HUES64 (cell line): Measurements from ENCODE around the gene LARGE2.

Experiments
- H3K27ac ChIP-seq: 2 replicates; pipeline ENCODE4 v1.7.0; 2013; ENCODE audit warnings: low read depth, low read length, inconsistent platforms
- H3K27me3 ChIP-seq: 2 replicates; pipeline ENCODE4 v1.6.1; 2013; ENCODE audit warnings: mild to moderate bottlenecking, low read length; ENCODE audit not compliant: insufficient read depth
- H3K36me3 ChIP-seq: 2 replicates; pipeline ENCODE4 v1.6.1; 2013; ENCODE audit warnings: mild to moderate bottlenecking, low read length; ENCODE audit not compliant: insufficient read depth
- H3K4me1 ChIP-seq: 2 replicates; pipeline ENCODE4 v1.6.1; 2013; ENCODE audit warnings: mild to moderate bottlenecking, low read length, moderate library complexity; ENCODE audit not compliant: insufficient read depth
- H3K4me3 ChIP-seq: 2 replicates; pipeline ENCODE4 v1.5.1; 2013; ENCODE audit warnings: mild to moderate bottlenecking, low read length, moderate library complexity
- H3K9ac ChIP-seq: 2 replicates; pipeline ENCODE4 v1.6.1; 2013; ENCODE audit warnings: mild to moderate bottlenecking, low read depth, low read length
- H3K9me3 ChIP-seq: 2 replicates; pipeline ENCODE4 v1.6.1; 2013; ENCODE audit warnings: low read depth, low read length; ENCODE audit not compliant: insufficient read depth
- WGBS: fragments of 150-250, 120-280 bp; methylation state at CpG from one replicate; pipeline ENCODE4 v1.1.7; 2013; ENCODE audit warnings: missing lambda C conversion rate; 5-methylcytosine and 5-hydroxymethylcytosine counted together

The LARGE2 gene

DNA sequence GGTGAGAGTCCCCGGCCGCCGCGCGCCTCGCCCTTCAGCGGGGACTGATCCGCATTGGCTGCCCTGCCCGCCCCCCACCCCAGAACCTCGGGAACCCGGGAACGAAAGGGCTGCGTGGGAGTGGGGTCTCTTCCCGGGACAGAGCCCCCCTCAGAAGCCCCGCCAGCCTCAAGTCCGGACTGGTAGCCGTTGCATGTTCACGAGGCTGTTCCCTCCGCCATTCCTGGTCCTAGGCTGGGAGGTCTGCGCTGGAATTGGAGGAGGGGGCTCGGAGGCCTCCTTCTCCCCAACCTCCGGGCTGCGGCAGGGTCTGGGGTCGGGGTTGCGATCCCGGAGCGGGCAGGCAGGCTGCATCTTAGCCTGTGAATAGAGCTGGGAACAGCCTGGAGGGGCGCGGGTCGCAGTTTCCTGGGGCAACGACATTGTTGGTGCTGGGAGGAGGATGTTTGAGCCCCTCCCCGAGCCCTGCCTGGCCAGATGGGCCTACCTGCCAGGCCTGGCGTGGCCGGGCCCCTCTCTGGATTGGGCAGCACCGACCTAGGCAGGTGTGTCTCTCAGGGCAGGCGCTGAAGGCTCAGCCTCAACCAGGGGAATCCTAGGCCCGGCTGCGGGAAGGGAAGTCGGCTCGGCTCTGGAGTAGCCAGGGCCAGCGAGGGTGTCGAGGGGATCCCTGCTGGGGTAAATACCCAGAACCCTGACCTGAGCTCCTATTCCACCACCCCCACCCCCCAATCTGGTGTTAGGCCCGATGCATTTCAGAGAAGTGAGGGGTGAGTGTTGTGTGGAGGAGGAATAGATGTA is 36.3 kb upstream of the LARGE2 start:
- Histone ChIP-seq H3K4me1 (no peaks in the 10 kb centered on the region), H3K4me3 (peak overlapping the region; percentile 75), H3K36me3 (peaks cover 4% of the 10 kb centered on the region; the same call in 1 of the 2 replicates), H3K9ac (peak overlapping the region; percentile 59; the same call in 1 of the 2 replicates), H3K27me3 (peaks cover 9% of the 10 kb centered on the region; the same call in 1 of the 2 replicates), H3K27ac (no peak overlapping the region; the same call in 1 of the 2 replicates), H3K9me3 (no peaks in the 10 kb centered on the region)
- WGBS: 11% methylated on average over 42 of the region's 43 CpGs

DNA sequence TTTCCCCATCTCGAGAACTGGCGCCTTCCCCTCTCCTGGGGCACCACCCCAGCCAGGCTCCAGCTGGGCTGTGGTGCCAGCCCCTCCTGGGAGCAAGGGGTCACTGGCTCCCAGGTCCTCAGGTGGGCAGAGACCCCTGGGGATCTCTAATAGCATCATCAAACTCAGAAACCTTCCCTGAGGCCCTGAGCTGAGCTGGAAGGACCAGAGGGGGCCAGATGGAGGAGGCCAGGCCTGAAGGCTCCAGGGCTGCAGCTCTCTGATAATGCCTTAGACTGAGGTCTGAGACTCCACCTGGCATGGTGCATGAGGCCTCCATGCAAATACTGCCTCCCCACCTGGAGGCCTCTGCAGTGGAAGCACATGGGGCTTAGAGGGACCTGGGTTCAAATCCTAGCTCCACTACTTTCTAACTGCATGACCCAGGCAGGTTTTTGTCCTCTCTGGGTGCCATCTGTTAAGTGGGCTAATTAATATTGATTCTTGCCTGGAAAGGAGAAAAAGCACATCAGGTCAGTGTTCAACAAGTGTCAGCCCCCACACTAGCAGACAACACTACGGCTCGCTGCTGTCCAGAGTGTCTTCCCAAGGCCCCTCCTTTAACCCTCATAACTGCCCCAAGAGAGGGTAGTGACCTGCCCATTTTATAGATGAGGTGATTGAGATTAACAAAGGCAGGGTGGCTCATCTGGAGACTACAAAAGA is 35.5 kb upstream of the LARGE2 start:
- Histone ChIP-seq H3K36me3 (no peaks in the 10 kb centered on the region), H3K4me3 (peak overlapping the region; percentile 75; the same call in 1 of the 2 replicates), H3K27ac (no peak overlapping the region), H3K4me1 (no peaks in the 10 kb centered on the region), H3K9me3 (no peaks in the 10 kb centered on the region), H3K27me3 (peaks cover 9% of the 10 kb centered on the region; the same call in 1 of the 2 replicates), H3K9ac (no peak overlapping the region)
- 88% methylated on average over 4 of the region's 4 CpGs for WGBS

DNA sequence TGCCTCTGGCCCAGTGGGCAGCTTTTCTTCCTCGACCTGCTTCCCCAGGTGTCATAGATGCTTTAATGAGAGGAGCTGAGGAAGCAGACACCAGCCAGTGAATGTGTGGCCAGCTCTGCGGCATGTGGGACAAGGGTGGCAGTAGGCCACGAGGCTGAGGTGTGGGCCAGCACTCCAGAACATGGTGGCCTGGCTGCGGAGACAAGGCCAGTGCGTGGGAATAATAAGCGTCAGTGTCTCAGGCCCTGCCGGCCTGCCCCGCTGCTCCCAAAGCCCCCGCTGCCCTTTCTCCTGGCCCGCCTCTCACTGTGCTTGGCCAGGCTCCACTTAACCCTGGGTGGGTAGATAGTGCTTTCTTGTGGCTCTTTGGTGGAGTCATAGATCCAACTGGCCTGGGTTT is 34.9 kb upstream of the LARGE2 start:
- H3K4me3 ChIP-seq: no peak overlapping the region
- WGBS: 93% methylated on average over 10 of the region's 10 CpGs

DNA sequence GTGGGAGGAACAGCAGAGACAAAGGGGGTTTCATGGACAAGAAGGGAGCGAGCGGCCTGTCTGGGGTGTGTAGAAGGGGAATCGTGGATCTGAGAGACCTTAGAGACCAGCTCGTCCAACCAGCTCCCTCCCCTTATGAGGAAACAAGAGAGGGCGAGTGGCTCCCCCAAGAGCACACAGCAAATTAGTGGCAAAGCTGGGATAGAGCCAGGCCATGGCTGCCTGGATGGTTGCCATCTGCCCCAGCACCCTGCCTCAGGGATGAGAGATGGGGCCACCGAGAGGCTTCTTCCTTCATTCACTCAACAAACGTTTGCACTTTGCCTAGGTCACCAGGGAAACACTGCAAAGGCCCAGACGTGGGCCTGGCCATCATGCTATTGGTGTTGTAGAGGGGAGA is 32.9 kb upstream of the LARGE2 start:
- Histone ChIP-seq H3K27me3 (peaks cover 9% of the 10 kb centered on the region; the same call in 1 of the 2 replicates), H3K4me3 (no peak overlapping the region), H3K9ac (no peak overlapping the region), H3K36me3 (no peaks in the 10 kb centered on the region), H3K27ac (no peak overlapping the region), H3K9me3 (no peaks in the 10 kb centered on the region), H3K4me1 (peaks cover 12% of the 10 kb centered on the region)
- WGBS: 83% methylated on average over 8 of the region's 8 CpGs

More for the DNA sequence above, 34.9 kb upstream of the LARGE2 start:
- Histone ChIP-seq H3K9me3 (no peaks in the 10 kb centered on the region), H3K27ac (no peak overlapping the region), H3K27me3 (peaks cover 9% of the 10 kb centered on the region; the same call in 1 of the 2 replicates), H3K36me3 (no peaks in the 10 kb centered on the region), H3K4me1 (0 out of 2 replicates have a peak, but pooled peaks cover under 1% of the 10 kb centered on the region), H3K9ac (no peak overlapping the region)

DNA sequence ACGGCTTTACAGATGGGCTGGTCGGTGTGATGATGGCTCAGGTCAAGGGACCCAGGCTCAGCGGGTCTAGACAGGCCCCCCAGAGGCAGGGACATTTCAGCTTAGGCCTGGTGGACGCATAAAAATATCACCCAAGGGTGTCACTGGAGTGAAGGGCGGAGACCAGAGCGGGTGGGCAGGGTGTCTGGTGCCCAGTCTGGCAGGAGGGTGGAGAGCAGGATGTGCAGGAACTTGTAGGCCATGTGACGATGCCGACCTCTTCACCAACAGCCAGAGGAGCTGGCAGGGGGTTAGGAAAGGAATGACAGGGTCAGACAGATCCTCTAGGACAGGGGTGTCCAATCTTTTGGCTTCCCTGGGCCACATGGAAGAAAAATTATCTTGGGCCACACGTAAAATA is 32.5 kb upstream of the LARGE2 start:
- H3K9ac ChIP-seq: no peak overlapping the region
- no peak overlapping the region for H3K4me3 ChIP-seq
- H3K4me1 ChIP-seq: peaks cover 12% of the 10 kb centered on the region
- H3K36me3 ChIP-seq: no peaks in the 10 kb centered on the region
- no peak overlapping the region for H3K27ac ChIP-seq
- peaks cover 9% of the 10 kb centered on the region; the same call in 1 of the 2 replicates for H3K27me3 ChIP-seq
- WGBS: 89% methylated on average over 9 of the region's 9 CpGs
- H3K9me3 ChIP-seq: no peaks in the 10 kb centered on the region

DNA sequence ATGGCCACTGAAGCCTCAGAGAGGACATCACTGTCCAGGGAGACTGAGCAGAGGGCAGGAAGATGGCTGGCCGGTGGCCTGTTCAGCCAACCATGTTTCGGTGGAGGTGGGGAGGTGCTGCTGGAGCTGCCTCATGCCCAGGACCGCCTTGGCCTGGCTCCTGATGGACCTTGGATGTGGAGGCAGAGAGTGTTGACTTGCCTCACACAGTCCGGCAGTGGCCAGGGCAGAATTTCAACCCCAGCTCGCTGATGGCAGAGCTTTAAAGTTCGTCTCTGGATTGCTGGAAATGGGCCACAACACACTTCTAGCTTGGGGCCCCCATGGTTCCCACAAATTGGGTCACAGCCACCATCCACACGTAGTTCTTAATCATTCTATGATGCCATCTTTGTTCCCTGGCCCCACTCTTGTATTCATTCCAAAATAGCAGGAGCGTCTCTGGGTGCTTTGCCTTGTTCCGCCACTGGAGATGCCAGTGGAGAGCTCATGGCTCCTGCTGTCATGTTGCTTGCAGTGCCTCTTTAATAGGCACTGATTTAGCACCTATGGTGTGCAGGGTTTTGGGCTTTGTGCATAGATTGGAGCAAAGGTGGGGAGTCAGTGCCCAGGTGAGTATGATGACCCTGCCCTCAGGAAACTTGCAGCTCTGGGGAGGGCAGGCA is 31.4 kb upstream of the LARGE2 start:
- Histone ChIP-seq H3K9ac (no peak overlapping the region), H3K9me3 (no peaks in the 10 kb centered on the region), H3K27ac (no peak overlapping the region), H3K4me3 (no peak overlapping the region), H3K4me1 (peaks cover 12% of the 10 kb centered on the region), H3K36me3 (no peaks in the 10 kb centered on the region), H3K27me3 (peaks cover 7% of the 10 kb centered on the region; the same call in 1 of the 2 replicates)
- 88% methylated on average over 9 of the region's 9 CpGs for WGBS

DNA sequence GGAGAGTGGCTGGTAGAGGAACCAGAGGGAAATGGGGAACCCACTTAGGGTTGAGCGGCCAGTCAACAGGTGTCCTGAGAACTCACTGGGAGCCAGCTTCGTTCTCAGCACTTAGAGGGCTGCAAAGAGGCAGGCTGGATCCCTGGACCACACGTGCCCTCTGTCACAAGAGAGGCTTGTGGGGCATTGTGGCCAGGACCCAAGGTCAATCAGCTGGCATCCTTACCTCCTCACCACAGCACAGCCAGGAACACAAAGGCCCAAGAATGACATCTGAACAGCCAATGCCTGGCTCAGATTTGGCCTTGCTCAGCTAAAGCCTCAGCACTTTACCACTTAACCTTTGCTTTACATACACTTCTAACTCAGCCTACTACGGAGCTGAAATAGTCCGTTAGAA is 29.6 kb upstream of the LARGE2 start:
- Histone ChIP-seq H3K9ac (no peak overlapping the region), H3K4me1 (peaks cover 12% of the 10 kb centered on the region), H3K27me3 (no peaks in the 10 kb centered on the region), H3K9me3 (no peaks in the 10 kb centered on the region), H3K36me3 (no peaks in the 10 kb centered on the region), H3K4me3 (no peak overlapping the region), H3K27ac (no peak overlapping the region)
- 73% methylated on average over 5 of the region's 5 CpGs for WGBS

DNA sequence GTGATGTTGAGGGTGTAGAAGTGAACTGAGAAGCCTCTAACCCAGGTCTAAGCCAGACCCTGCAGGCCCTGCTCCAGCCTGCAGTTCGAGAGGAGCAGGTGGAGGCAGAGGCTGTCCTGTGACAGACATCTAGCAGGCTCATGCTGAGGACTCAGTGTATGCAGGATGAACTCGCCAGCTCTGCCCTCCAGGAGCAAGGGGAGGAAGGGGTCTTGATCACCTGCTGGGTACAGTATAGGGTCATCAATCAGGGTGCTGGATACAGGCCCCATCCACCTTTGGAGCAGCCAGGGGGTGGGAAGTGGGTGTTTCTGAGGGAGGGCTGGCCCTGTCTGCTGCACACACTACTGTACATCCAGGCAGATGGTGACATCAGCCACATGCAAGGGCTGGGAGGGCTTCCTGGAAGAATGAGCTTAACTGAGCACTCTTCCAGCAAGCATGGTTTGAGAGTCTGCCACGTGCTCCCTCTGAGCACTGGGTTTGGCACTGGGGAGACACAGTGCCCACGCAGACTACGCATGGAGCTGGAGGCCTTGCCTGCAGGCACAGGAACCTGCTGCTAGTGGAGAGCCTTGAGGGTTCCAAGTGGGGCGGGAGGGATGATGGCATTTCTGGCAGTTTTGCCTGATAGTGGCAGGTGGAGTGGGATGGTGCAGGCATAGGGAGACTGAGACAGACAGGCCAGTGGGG is 27.8 kb upstream of the LARGE2 start:
- 86% methylated on average over 6 of the region's 6 CpGs for WGBS

DNA sequence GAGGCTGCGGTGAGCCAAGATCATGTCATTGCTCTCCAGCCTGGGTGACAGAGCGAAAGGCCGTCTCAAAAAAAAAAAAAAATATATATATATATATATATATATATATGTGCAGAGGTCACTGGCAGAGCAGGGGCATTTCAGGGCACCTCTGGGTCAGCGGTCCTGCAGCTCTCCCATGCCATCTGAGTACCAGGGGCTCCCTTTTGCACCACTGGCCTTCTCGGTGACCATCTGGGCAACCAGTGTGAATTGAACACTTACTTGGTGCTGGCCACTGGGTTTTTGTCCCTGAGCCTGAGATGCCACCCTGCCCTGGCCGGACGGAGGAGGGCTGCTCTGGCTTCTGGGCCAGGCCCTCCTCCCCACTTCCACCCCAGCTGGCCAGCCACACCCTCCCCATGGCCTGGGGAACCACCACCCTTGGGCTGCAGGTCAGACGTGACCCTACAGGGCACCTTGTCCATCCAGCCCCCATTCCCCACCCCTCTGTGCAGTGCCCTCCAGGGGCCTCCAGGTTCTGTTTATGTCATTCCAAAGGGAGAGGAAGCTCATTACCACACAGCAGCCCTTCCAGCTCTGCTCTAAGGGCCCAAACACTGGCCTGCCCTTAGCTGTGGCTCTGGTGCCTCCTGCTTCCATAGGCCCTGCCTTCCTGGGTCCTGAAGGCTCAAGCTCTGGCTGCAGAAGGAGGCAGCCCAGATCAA is 26.8 kb upstream of the LARGE2 start:
- no peak overlapping the region for H3K27ac ChIP-seq
- H3K27me3 ChIP-seq: peaks cover 5% of the 10 kb centered on the region
- no peak overlapping the region for H3K9ac ChIP-seq
- H3K36me3 ChIP-seq: no peaks in the 10 kb centered on the region
- WGBS: 93% methylated on average over 6 of the region's 8 CpGs
- H3K9me3 ChIP-seq: no peaks in the 10 kb centered on the region
- peaks cover 19% of the 10 kb centered on the region for H3K4me1 ChIP-seq
- no peak overlapping the region for H3K4me3 ChIP-seq

More for the DNA sequence above, 27.8 kb upstream of the LARGE2 start:
- no peak overlapping the region for H3K9ac ChIP-seq
- no peak overlapping the region for H3K4me3 ChIP-seq
- H3K27ac ChIP-seq: no peak overlapping the region
- H3K27me3 ChIP-seq: no peaks in the 10 kb centered on the region
- peaks cover 17% of the 10 kb centered on the region for H3K4me1 ChIP-seq
- H3K9me3 ChIP-seq: no peaks in the 10 kb centered on the region
- no peaks in the 10 kb centered on the region for H3K36me3 ChIP-seq

DNA sequence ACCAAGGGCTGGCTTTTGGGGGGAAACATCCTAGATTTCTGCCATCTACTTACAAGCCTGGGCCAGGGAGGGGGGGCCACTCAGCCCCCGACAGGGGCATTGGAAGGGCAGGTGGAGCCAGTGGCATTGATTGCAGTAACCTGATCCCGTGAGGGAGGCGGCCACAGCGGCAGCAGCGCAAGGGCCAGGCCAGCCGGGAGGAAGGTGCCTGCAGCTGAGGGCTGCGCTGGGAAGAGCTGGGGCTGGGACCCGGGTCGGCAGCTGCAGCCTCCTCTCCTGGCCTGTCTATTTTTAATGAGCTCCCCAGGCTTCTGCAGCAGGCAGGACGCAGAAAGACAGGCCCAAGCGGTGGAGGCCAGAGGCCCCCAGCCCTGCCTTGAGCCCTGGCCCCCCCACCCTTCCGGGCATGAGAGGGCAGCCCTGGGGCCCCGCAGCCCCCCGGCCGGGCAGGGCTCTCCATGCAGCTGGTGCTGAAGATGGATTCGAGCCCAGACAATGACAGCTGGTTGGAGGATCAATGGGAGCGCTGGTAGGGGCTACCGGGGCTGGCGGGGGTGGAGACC is 26.0 kb upstream of the LARGE2 start:
- 19% methylated on average over 19 of the region's 19 CpGs for WGBS
- H3K9ac ChIP-seq: no peak overlapping the region
- no peak overlapping the region for H3K27ac ChIP-seq
- H3K27me3 ChIP-seq: peaks cover 11% of the 10 kb centered on the region
- H3K4me1 ChIP-seq: peaks cover 25% of the 10 kb centered on the region
- peak overlapping the region; percentile 16; the same call in 1 of the 2 replicates for H3K4me3 ChIP-seq
- H3K9me3 ChIP-seq: no peaks in the 10 kb centered on the region
- no peaks in the 10 kb centered on the region for H3K36me3 ChIP-seq
